ENCODE results near the gene SNX17.
"Not testable (repeated sequence)": the region's sequence is repeated elsewhere in the genome, so short reads cannot be mapped to it uniquely, and the experiment has no call there.

The SNX17 gene, protein sequence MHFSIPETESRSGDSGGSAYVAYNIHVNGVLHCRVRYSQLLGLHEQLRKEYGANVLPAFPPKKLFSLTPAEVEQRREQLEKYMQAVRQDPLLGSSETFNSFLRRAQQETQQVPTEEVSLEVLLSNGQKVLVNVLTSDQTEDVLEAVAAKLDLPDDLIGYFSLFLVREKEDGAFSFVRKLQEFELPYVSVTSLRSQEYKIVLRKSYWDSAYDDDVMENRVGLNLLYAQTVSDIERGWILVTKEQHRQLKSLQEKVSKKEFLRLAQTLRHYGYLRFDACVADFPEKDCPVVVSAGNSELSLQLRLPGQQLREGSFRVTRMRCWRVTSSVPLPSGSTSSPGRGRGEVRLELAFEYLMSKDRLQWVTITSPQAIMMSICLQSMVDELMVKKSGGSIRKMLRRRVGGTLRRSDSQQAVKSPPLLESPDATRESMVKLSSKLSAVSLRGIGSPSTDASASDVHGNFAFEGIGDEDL

DNA sequence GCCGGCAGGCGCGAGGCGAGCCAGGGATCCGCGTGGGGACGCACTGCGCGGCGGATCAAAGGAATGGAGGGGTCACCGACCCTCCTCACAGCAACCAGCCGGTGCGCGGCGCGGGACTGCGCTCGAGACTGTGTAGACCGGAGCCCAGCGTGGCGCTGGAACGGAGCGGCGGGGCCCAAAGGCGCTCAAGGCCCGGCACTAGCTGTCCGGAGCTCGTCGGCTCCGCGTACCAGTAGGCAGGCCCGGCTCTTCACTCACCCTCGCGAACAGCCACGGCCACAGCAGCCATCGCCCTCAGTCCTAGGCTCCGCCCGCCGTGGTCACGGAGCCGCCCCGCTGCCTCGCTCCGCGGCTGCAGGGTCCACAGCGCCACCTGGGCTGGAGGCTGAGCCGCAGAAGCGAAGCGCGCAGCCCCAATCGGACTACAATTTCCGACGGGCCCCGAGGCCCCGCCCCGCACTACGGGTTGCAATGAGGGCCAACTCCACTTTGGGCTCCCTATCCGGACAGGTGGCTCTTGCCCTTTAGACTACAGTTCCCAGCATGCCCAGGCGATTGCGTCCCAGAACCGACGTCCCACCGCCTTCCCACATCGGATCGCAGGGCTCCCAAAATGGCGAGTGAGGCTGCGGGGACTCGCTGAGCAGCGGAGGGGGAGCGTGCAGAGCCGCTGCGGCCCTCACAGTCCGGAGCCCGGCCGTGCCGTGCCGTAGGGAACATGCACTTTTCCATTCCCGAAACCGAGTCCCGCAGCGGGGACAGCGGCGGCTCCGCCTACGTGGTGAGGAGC lies at the start of gene SNX17, which contains the start of gene EIF2B4:
SNX17 (plus strand) TSS at position 591 of the 790 bp plus-strand sequence; CDS start at position 719, 128 bp downstream.
EIF2B4 (minus strand) TSS at position 313 of the 790 bp plus-strand sequence; CDS start at position 289, 24 bp downstream.
- peak; percentile 100 for DNase-seq

DNA sequence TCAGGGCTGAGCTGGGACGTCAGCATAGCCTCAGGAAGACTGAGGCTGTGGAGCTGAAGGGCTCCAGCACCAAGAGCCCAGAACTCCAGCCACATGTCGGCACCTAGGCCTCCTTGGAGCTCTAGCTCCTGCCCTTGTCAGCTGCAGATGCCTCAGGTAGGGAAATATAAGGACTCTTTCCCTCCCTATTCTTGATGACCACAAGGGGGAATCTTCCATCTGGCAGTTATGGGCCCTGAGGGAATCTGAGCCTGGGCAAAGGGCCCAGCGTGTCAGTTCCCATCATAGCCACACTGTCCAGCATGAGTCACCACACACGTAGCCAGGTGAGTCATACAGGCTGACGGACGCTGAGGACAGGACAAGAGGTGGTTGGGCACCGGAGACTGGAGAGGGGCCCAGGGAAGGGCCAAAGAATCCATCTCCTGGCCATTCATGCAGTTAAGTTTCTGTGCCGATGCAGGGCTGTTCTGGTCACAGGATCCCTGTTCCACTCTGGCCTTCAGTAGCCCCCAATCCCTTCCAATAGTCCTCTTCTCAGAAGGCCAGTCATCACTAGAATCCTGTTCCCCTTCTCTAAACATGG lies 49.4 kb upstream of the SNX17 start:
- peak; percentile 65 for DNase-seq

DNA sequence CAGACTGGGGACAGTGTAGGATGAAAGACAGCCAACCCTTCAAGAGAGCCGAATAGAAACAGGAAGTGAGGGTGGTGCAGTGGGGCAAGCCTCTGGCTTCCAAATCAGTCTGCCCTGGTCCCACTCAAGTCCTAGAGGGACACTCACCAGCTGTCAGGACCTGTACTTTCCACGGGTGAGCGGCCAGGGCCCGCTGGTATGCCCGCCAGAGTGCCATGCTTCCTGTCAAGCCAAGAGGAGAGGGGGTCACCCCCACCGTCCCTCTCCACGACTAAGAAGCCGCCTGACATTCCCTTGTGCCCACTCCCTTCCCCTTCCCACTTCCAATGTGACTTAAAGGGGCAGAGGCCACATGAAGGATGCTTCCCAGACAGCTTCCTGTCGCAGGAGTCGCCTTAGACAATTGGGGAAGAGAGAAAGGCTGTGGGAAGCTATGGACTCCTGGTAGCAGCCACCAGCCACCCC lies 48.1 kb upstream of the SNX17 start:
- peak; percentile 49 for DNase-seq

DNA sequence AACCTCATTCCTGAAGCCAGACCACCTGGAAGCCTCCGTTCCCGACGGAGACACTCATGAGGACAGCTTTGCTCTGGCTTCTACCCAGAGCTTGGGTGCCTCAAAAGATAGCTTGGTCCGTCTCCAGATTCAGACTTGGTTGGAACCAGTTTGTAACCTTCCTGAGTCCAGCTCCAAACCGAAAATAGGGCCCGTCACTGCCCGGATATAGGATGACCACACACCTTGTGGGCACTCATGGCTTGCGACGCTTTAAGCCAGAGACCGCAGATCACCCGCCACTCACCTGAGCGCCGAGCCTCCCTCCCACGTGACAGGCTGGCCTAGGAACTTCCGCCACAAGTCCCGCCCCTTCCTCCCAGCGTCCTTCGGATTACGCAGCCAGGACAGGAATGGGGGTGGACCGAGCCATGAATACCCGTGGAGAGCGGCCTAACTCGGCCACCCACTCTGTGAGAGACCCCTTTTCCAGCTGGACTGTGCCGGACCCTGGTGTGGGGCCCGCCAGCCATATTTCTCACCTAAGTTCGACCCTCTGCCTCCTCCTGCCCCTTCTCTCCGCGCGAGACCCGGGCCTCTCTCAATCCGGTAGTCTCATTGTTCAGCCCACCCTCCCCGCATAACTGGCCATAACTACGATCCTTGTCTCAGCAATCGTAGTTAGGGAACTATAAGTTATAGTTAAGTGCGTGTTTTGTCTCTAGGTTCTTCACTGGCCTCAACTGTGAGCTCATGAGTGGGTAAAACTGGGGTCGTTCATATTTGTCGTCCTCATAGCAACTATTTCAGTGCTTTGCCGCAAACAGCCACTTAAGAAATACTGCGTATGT lies 47.4 kb upstream of the SNX17 start, which contains the start of gene MPV17:
MPV17 (minus strand) TSS at position 332 of the 830 bp plus-strand sequence. CDS start 580 bp downstream, outside the sequence.
- DNase-seq = peak; percentile 90

DNA sequence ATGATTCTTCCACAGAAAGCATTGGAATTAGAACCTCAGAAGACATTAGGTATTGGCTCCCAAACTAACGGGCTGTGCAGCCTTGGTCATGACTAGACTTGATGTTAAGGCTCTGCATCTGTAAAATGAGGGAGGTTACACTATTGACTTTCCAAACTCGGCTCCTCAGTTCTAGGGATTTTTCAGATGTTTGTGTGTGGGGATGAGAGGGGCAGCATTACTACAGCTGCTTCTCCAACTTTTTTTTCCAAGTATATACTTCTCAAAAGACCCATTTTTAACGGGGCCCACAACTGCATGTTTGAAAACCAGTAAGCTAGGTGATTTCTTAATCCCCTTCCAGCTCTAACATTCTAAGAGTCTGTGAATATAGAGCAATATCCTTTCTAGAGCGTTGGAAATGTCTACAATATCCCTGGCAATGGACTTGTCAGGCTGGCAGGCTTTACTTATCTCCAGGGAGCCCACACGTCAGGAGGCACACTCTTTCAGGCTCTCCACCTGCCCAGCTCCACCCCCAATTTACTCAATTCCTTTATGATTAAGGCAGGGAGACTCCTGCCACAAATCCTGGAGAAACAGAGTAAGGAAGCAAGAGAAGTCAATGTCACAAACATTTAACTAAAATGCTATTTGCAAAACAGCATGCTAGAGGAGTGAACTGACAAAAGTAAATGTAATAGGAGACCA lies 46.7 kb upstream of the SNX17 start:
- DNase-seq = no peak

DNA sequence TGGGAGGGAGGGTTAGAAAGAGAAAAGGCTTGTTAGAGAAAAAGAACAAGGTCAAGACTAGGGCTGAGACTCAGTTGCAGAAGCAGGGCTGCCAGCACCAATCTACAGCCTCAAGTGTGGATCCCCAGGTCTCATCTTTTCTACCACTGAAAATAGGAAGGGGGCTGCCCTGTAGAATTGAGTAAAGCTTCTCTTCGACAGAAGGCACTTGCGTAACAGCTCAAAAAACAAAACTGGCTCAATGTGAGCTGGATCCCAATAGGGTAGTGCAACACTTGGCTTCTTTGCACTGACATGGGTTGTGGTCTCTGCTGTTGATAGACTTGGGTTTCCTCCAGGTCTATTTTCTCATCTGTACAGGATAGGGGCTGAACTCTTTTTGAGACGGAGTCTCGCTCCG lies 45.7 kb upstream of the SNX17 start:
- DNase-seq = no peak

DNA sequence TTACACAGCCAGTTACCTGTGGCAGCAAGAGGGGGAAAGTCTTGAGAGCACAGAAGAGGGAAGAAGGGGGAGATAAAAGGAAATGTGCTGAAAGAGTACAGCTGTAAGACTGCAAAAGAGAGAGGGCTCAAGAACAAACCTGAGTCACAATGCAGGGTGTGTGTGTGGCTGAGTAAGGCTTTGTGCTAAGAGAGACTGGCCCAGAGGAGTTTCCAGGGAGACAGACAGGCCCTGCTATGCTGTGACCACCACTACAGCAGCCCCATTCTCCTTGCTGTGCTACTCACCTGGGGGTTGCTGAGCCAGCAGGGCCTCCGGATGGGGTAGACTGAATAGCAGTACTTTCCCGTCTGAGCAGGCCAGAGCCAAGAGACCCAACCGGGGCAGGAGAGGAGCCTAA lies 35.1 kb upstream of the SNX17 start:
- DNase-seq = no peak

DNA sequence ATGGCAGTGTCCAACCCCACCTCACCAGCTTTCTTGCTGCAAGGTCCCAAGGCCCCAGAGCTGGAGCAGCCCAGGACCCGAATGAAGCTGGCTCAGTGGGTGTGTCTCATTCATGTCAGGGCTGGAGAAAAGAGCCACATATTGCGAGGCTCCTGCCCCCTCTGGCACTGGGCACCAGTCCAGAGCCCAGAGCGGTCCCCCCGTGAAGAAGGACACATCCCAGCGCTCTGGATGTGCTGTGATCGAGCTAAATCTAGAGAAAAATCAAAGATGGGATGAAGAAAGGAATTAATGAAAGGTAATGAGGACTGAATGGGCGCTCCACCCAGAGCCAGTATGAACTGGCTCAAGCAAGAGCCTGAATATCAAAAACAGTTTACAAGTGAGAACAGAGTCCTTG lies 34.2 kb upstream of the SNX17 start:
- no peak for DNase-seq

DNA sequence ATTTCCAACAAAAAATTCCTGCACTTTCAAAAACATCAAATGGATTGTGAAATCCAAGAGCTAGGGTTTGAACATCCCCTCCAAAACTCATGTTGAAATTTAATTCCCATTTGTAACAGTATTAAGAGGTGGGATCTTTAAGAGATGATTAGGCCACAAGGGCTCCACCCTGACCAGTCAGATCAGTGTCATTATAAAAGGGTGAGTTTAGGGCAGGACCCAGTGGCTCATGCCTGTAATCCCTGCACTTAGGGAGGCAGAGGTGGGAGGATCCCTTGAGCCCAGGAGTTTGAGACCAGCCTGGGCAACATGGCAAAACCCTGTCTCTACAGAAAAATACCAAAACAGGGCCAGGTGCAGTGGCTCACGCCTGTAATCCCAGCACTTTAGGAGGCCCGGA lies 22.8 kb upstream of the SNX17 start:
- no peak for DNase-seq

DNA sequence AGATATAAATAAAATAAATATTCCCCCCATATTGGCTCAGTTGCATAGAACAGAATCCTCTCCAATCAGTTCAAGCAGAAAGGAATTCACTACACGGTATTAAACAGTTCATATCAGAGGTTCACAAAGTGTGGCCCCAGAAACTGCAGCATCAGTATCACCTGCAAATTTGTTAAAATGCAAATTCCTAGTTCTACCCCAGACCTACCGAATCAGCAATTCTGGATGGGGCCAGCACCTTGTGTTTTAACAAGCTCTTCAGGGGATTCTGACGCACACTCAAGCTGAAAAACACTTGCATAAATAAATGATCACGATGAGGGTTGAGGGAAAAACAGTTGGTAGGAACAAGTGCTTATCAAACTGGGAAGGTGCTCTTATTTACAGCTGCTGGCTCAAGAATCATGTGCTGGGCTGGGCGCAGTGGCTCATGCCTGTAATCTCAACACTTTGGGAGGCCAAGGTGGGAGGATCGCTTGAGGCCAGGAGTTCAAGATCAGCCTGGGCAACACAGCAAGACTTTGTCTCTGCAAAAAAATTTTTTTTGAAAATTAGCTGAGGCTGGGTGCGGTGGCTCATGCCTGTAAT lies 20.2 kb upstream of the SNX17 start:
- no peak for DNase-seq

DNA sequence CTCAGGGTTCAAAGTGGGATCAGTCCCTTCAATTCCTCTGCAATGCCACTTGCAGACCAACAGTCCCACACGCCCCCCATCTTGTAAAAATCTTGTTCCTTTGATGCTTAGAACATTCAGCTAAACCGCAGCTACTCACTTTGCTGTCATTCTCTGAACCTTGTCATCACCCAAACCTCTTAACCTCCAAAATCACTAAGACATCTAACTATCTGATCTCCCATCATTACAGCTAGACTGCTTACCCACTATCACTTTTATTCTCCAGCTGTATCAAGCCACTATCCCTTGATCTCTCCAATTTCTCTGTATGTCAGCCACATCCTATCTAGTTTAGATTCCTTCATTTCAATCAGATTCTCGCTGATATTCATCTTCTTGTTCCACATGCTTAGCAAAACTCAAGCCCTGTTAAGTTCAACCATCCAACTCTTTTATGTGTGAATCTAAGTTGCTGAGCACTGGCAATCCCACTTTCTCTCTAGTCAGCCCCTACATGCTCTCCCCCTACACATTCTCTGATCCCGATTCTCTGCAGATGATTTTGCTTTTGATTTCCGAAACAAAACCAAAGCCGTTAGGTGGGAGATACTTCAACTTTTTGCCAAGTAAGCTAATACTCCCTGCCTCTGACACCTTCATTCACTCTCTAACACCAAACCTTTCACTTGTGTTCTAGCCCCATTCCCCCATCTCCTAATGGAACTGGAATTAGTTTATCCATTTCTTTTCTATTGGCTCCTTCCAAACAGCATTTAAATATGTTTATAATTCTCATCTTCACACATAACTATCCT lies 18.4 kb upstream of the SNX17 start:
- no peak for DNase-seq

DNA sequence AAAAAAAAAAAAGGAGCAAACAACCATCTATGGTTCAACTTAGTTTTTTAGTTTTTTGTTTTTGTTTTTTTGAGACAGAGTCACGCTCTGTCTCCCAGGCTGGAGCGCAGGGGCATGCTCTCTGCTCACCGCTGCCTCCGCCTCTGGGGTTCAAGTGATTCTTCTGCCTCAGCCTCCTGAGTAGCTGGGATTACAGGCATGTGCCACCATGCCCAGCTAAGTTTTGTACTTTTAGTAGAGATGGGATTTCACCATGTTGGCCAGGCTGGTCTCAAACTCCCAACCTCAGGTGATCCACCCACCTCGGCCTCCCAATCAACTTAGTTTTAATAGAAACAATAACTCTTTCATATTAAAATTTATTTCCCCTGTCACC lies 17.0 kb upstream of the SNX17 start:
- DNase-seq = not testable (repeated sequence)

DNA sequence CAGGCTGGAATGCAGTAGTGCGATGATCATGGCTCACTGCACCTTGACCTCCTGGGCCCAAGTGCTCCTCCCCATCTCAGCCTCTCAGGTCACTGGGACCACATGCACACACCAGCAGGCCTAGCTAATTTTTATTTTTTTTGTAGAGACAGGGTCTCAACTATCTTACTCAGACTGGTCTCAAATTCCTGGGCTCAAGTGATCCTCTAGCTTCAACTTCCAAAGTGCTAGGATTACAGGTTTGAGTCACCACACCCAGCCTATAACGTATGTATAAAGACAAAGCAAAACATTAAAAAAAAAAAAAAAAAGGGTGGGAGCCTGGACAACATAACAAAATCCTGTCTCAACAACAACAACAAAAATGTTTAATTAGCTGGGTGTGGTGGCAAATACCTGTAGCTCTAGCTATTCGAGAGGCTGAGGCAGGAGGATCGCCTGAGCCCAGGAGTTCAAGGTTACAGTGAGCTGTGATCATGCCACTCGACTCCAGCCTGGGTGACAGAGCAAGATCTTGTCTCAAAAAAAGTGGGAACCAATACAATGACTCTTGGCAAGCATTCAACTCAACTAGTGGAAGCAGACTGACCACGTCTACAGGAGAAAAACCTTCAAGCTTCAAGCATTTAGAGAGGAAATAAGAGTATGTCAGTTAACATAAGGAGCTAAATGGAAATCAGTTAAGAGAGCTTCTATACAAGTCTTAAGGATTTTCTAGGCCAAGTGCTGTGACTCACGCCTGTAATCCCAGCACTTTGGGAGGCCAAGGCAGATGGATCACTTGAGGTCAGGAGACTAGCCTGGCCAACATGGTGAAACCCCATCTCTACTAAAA lies 16.4 kb upstream of the SNX17 start:
- DNase-seq = peak; percentile 15

DNA sequence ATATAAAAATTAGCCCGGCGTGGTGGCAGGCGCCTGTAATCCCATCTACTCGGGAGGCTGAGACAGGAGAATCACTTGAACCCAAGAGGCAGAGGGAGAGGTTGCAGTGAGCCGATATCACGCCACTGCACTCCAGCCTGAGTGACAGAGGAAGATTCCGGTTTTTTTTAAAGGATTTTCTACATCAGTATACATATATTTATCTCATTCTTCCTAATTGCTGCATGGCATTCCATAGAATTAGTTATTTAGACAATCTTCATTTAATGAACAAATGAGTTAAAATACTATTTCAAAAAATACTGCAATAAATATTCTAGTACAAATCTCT lies 15.9 kb upstream of the SNX17 start:
- DNase-seq = no peak

DNA sequence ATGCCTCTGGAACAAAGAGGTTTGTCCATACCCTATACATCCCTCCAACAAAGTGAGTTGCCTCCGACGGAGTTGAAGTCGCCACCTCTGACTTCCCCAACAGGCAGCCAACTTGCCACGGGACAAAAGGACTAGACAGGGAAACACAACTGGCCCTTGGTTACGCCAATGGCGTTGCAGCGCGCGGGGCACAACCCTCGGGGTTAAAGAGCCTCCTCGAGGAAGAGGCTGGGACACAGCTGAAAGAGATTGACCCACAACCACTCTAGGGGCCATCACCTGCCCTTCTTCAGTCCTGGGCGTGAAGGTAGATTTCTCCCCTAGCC lies 14.4 kb upstream of the SNX17 start:
- DNase-seq = peak; percentile 84

DNA sequence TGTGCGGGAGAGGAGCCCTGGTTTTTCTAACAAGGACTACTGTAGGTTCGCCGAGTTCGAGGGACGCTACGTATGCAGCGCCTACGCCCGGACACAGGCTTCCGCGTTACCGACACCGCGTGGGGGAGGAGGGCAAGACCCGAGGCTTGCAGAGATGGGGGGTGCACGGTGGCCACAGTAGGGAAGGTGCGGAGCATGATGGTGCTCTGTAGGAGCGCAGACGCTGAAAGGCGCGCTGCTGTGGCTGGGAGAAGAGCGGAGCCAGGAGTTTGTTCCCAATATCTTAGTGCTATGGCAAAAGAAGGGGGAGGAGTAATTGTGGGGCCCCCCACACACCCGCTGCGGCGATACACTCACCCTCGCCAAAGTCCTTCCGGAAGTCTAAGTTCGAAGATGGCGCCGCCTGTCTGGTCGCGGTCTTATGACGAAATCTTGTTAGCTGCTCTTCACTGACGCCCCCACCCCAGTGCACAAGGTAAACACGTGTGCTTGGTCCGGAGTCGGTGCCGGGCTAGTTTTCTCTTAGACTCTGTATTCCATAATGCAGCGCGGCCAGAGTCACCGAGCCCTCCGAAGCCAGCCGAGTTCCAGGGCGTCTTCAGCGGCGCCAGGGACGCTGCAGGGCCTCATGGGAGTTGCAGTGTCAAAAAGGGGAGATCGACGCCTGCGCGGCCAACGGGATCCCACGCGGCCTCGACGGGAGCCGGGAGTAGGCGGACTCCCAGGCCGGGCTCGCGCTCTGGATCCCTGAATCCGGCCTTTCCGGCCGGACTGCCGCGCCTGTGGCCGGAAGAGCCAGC lies 13.8 kb upstream of the SNX17 start, which contains the start of gene GTF3C2:
GTF3C2 (minus strand) TSS at position 383 of the 800 bp plus-strand sequence. CDS start 13,210 bp downstream, outside the sequence.
- peak; percentile 95 for DNase-seq

DNA sequence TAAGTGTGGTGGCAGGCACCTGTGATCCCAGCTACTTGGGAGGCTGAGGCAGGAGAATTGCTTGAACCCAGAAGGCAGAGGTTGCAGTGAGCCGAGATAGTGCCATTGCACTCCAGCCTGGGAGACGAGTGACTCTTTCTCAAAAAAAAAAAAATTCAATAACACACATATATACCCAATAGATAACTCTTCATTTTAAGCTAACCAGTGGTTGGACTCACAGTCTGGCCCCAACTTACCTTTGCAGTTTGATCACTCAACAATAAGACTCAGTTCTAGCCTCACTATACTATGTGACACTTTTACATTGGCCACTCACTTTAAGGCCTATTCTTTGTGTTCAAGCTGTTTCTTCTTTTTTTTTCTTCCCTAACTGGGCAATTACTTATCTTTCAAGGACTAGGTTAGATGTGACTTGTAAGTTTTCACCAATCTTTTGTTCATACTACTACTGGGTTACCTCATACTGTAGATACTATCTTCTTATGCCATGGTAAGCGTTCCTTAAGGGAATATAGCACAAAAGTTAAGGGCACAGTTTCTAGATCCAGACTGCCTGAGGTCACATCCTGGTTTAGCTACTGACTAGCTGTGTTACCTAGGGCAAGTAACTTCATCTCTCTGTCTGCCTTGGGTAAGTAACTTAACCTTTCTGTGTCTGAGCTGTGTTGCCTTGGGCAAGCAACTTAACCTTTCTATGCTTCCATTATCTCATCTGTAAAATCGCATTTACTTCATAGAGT lies 7.6 kb upstream of the SNX17 start:
- DNase-seq = no peak

DNA sequence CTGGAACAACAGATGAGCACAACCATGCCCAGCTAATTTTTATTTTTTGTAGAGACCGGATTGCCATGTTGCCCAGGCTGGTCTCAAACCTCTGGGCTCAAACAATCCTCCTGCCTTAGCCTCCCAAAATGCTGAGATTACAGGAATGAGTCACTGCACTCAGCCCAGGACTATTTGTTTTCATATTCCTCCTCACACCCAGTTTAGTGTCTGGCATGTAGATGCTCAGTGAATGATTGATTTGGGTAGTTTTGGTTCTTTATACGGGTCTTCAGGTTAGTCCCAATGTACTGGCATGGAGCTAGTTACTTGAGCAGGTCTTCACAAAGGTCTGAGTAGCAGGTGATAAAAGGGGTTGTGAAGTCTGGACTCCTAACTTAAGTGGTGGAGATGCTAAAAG lies 6.5 kb upstream of the SNX17 start:
- no peak for DNase-seq
